HEK293 (cell line): Measurements from ENCODE around the gene AQP6.

ENCODE experiments used
- GLI2 ChIP-seq: fragments of 450-650 bp; formaldehyde crosslinking; IDR thresholded peaks from 2 replicates; pipeline ENCODE4; 2017; ENCODE audit warnings: missing biosample characterization, missing genetic modification characterization, low read depth, borderline replicate concordance
- GLIS1 ChIP-seq: fragments of 450-650 bp; formaldehyde crosslinking; IDR thresholded peaks from 2 replicates; pipeline ENCODE4 v1.5.1; 2016; ENCODE audit warnings: missing biosample characterization, missing genetic modification characterization
- KLF8 ChIP-seq: fragments of 450-650 bp; formaldehyde crosslinking; IDR thresholded peaks from 2 replicates; pipeline ENCODE4 v1.5.1; 2016; ENCODE audit warnings: missing biosample characterization, missing genetic modification characterization
- PRDM1 ChIP-seq: fragments of 450-650 bp; formaldehyde crosslinking; IDR thresholded peaks from 2 replicates; pipeline ENCODE4; 2016; ENCODE audit warnings: missing biosample characterization, missing genetic modification characterization
- SP3 ChIP-seq: fragments of 450-650 bp; formaldehyde crosslinking; IDR thresholded peaks from 2 replicates; pipeline ENCODE4 v1.5.1; 2016; ENCODE audit warnings: missing biosample characterization, missing genetic modification characterization
- YY2 ChIP-seq: fragments of 450-650 bp; formaldehyde crosslinking; IDR thresholded peaks from 2 replicates; pipeline ENCODE4 v1.5.1; 2016; ENCODE audit warnings: missing biosample characterization, missing genetic modification characterization
- ZBTB17 ChIP-seq: fragments of 450-650 bp; formaldehyde crosslinking; IDR thresholded peaks from 2 replicates; pipeline ENCODE4 v1.5.1; 2016; ENCODE audit warnings: missing biosample characterization, missing genetic modification characterization
- ZBTB20 ChIP-seq: fragments of 450-650 bp; formaldehyde crosslinking; IDR thresholded peaks from 2 replicates; pipeline ENCODE4 v1.5.1; 2016; ENCODE audit warnings: missing biosample characterization, missing genetic modification characterization
- ZFP69B ChIP-seq: fragments of 450-650 bp; formaldehyde crosslinking; IDR thresholded peaks from 2 replicates; pipeline ENCODE4 v1.5.1; 2016; ENCODE audit warnings: missing biosample characterization, missing genetic modification characterization
- ZNF133 ChIP-seq: fragments of 450-650 bp; formaldehyde crosslinking; IDR thresholded peaks from 2 replicates; pipeline ENCODE4 v1.5.1; 2016; ENCODE audit warnings: missing biosample characterization, missing genetic modification characterization
- ZNF274 ChIP-seq, 2 experiments: fragments of 200-500 bp in 1 of 2; fragments of 450-650 bp in 1 of 2; sonication (Bioruptor generic) in 1 of 2; formaldehyde crosslinking in 1 of 2; IDR thresholded peaks; 2 replicates each; pipeline versions ENCODE4 v1.5.1 to v1.6.1; 2014 to 2016; ENCODE audit warnings: borderline replicate concordance in 1 of 2, inconsistent platforms in 1 of 2, low read length in 1 of 2, missing biosample characterization in 1 of 2, missing genetic modification characterization in 1 of 2
- ZNF324 ChIP-seq: fragments of 450-650 bp; formaldehyde crosslinking; IDR thresholded peaks from 2 replicates; pipeline ENCODE4 v1.5.1; 2016; ENCODE audit warnings: missing biosample characterization, missing genetic modification characterization
- ZNF350 ChIP-seq: fragments of 450-650 bp; formaldehyde crosslinking; IDR thresholded peaks from 2 replicates; pipeline ENCODE4 v1.5.0; 2017; ENCODE audit warnings: missing biosample characterization, mild to moderate bottlenecking, missing genetic modification characterization
- ZNF426 ChIP-seq: fragments of 450-650 bp; formaldehyde crosslinking; IDR thresholded peaks from 2 replicates; pipeline ENCODE4 v1.5.1; 2017; ENCODE audit warnings: missing biosample characterization, missing genetic modification characterization, mild to moderate bottlenecking, inconsistent platforms, moderate library complexity
- ZNF433 ChIP-seq: fragments of 450-650 bp; formaldehyde crosslinking; IDR thresholded peaks from 2 replicates; pipeline ENCODE4 v1.5.1; 2016; ENCODE audit warnings: missing biosample characterization, missing genetic modification characterization, low read depth
- ZNF501 ChIP-seq: fragments of 450-650 bp; formaldehyde crosslinking; IDR thresholded peaks from 2 replicates; pipeline ENCODE4 v1.5.1; 2016; ENCODE audit warnings: missing biosample characterization, missing genetic modification characterization
- ZNF596 ChIP-seq: fragments of 450-650 bp; IDR thresholded peaks from 2 replicates; pipeline ENCODE4 v1.5.0; 2018; ENCODE audit warnings: missing biosample characterization, mild to moderate bottlenecking, missing genetic modification characterization, moderate library complexity
- ZNF600 ChIP-seq: fragments of 450-650 bp; formaldehyde crosslinking; IDR thresholded peaks from 2 replicates; pipeline ENCODE4 v1.5.1; 2016; ENCODE audit warnings: missing biosample characterization, missing genetic modification characterization
- ZNF626 ChIP-seq: fragments of 450-650 bp; sonication (Bioruptor Pico); formaldehyde crosslinking; IDR thresholded peaks from 2 replicates; pipeline ENCODE4 v1.5.1; 2018; ENCODE audit warnings: missing biosample characterization, missing genetic modification characterization, inconsistent platforms
- ZNF629 ChIP-seq: fragments of 450-650 bp; formaldehyde crosslinking; IDR thresholded peaks from 2 replicates; pipeline ENCODE4 v1.5.1; 2017; ENCODE audit warnings: missing biosample characterization, missing genetic modification characterization
- ZNF654 ChIP-seq: fragments of 450-650 bp; formaldehyde crosslinking; IDR thresholded peaks from 2 replicates; pipeline ENCODE4 v1.5.1; 2016; ENCODE audit warnings: low read depth, missing biosample characterization, missing genetic modification characterization
- ZNF707 ChIP-seq: fragments of 450-650 bp; formaldehyde crosslinking; IDR thresholded peaks from 2 replicates; pipeline ENCODE4 v1.5.1; 2016; ENCODE audit warnings: missing biosample characterization, missing genetic modification characterization
- ZNF837 ChIP-seq: fragments of 450-650 bp; formaldehyde crosslinking; IDR thresholded peaks from 2 replicates; pipeline ENCODE4 v1.5.1; 2016; ENCODE audit warnings: missing biosample characterization, missing genetic modification characterization
- ZSCAN30 ChIP-seq: fragments of 450-650 bp; IDR thresholded peaks from 2 replicates; pipeline ENCODE4 v1.5.1; 2018; ENCODE audit warnings: missing biosample characterization, mild to moderate bottlenecking, missing genetic modification characterization, moderate library complexity
- TF ChIP-seq, protein P1 (sequence below): fragments of 450-650 bp; IDR thresholded peaks from 2 replicates; pipeline ENCODE4 v1.5.1; 2018; ENCODE audit warnings: missing biosample characterization, mild to moderate bottlenecking, missing genetic modification characterization
- TF ChIP-seq, protein P2 (sequence below): fragments of 450-650 bp; formaldehyde crosslinking; IDR thresholded peaks from 2 replicates; pipeline ENCODE4 v1.5.1; 2017; ENCODE audit warnings: missing biosample characterization, missing genetic modification characterization
- TF ChIP-seq, protein P3 (sequence below): fragments of 450-650 bp; formaldehyde crosslinking; IDR thresholded peaks from 2 replicates; pipeline ENCODE4 v1.5.1; 2016; ENCODE audit warnings: missing biosample characterization, missing genetic modification characterization, borderline replicate concordance
- TF ChIP-seq, protein P4 (sequence below): fragments of 450-650 bp; formaldehyde crosslinking; IDR thresholded peaks from 2 replicates; pipeline ENCODE4; 2016; ENCODE audit warnings: missing biosample characterization, missing genetic modification characterization
- TF ChIP-seq, protein P5 (sequence below): fragments of 450-650 bp; formaldehyde crosslinking; IDR thresholded peaks from 2 replicates; pipeline ENCODE4 v1.5.1; 2016; ENCODE audit warnings: missing biosample characterization, missing genetic modification characterization

The AQP6 gene

DNA sequence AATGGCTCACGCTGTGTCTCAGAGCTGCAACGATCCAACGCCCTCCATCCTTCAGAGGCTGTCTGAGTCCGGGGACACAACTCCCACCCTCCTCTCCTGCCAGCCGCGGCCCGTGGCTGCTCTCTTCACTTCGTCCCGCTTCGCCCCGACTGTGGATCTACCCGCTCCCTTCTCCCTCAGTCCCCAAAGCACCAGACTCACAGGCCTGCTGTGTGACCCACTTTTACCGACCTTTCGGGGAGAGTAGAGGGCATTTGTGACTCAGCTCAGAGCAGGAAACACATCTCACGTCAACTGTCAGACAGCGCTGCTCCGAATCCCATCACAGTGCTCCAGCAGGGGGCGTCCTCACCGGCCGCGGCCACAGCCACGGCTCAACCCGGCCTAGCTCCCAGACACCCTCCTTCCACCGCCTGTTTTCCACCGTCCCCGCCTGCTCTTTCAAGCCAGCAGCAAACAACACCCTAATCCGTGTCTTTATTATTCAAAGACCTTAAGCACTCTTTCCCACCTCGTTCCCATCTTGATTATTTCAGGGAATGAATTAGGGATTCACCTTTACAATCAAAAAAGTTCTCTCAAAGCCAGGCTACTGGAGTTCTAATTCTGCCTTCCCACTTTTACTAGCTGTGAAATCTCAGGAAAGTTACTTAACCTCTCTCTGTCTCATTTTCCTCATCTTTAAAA lies 27.2 kb upstream of the AQP6 start (continued):
- TF ChIP-seq, protein P1, sequence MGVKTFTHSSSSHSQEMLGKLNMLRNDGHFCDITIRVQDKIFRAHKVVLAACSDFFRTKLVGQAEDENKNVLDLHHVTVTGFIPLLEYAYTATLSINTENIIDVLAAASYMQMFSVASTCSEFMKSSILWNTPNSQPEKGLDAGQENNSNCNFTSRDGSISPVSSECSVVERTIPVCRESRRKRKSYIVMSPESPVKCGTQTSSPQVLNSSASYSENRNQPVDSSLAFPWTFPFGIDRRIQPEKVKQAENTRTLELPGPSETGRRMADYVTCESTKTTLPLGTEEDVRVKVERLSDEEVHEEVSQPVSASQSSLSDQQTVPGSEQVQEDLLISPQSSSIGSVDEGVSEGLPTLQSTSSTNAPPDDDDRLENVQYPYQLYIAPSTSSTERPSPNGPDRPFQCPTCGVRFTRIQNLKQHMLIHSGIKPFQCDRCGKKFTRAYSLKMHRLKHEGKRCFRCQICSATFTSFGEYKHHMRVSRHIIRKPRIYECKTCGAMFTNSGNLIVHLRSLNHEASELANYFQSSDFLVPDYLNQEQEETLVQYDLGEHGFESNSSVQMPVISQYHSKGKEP (tag by site-specific recombination), result no peak
- TF ChIP-seq, protein P2, sequence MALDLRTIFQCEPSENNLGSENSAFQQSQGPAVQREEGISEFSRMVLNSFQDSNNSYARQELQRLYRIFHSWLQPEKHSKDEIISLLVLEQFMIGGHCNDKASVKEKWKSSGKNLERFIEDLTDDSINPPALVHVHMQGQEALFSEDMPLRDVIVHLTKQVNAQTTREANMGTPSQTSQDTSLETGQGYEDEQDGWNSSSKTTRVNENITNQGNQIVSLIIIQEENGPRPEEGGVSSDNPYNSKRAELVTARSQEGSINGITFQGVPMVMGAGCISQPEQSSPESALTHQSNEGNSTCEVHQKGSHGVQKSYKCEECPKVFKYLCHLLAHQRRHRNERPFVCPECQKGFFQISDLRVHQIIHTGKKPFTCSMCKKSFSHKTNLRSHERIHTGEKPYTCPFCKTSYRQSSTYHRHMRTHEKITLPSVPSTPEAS (tag by site-specific recombination), result no peak
- 0 out of 2 replicates have a peak, but pooled peaks have one; percentile 17 for TF ChIP-seq ZBTB20 (tag by site-specific recombination)
- TF ChIP-seq SP3 (tag by site-specific recombination), result peak; percentile 32; the same call in 1 of the 2 replicates
- TF ChIP-seq ZNF626 (tag by site-specific recombination), result no peak
- TF ChIP-seq ZNF600 (tag by site-specific recombination), result peak; percentile 85
- no peak for TF ChIP-seq ZNF707
- TF ChIP-seq ZNF324 (tag by site-specific recombination), result no peak
- TF ChIP-seq ZNF596 (tag by site-specific recombination), result no peak
- TF ChIP-seq YY2 (tag by site-specific recombination), result 0 out of 2 replicates have a peak, but pooled peaks have one; percentile 27
- TF ChIP-seq ZNF837 (tag by site-specific recombination), result no peak
- peak; percentile 40; the same call in 1 of the 2 replicates for TF ChIP-seq ZNF654 (tag by site-specific recombination)
- TF ChIP-seq ZNF501 (tag by site-specific recombination), result peak; percentile 82; the same call in 1 of the 2 replicates
- TF ChIP-seq ZNF133 (tag by site-specific recombination), result no peak
- peak; percentile 85 for TF ChIP-seq PRDM1
- TF ChIP-seq, protein P3, sequence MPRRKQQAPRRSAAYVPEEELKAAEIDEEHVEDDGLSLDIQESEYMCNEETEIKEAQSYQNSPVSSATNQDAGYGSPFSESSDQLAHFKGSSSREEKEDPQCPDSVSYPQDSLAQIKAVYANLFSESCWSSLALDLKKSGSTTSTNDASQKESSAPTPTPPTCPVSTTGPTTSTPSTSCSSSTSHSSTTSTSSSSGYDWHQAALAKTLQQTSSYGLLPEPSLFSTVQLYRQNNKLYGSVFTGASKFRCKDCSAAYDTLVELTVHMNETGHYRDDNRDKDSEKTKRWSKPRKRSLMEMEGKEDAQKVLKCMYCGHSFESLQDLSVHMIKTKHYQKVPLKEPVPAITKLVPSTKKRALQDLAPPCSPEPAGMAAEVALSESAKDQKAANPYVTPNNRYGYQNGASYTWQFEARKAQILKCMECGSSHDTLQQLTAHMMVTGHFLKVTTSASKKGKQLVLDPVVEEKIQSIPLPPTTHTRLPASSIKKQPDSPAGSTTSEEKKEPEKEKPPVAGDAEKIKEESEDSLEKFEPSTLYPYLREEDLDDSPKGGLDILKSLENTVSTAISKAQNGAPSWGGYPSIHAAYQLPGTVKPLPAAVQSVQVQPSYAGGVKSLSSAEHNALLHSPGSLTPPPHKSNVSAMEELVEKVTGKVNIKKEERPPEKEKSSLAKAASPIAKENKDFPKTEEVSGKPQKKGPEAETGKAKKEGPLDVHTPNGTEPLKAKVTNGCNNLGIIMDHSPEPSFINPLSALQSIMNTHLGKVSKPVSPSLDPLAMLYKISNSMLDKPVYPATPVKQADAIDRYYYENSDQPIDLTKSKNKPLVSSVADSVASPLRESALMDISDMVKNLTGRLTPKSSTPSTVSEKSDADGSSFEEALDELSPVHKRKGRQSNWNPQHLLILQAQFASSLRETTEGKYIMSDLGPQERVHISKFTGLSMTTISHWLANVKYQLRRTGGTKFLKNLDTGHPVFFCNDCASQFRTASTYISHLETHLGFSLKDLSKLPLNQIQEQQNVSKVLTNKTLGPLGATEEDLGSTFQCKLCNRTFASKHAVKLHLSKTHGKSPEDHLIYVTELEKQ (tag by site-specific recombination), result 0 out of 2 replicates have a peak, but pooled peaks have one; percentile 12
- TF ChIP-seq ZNF629 (tag by site-specific recombination), result peak; percentile 75
- TF ChIP-seq ZNF274 (IDR thresholded peaks at IDR 0.05; ENCODE audit: low read length), result no peak
- no peak for TF ChIP-seq ZNF274 (tag by site-specific recombination; IDR thresholded peaks at IDR 0.05; ENCODE audit: borderline replicate concordance)
- TF ChIP-seq KLF8, result peak; percentile 57; the same call in 1 of the 2 replicates
- TF ChIP-seq GLI2, result no peak
- peak; percentile 47; the same call in 1 of the 2 replicates for TF ChIP-seq ZFP69B (tag by site-specific recombination)
- TF ChIP-seq ZNF433 (tag by site-specific recombination), result no peak
- peak; percentile 84 for TF ChIP-seq ZBTB17 (tag by site-specific recombination)
- TF ChIP-seq, protein P4, sequence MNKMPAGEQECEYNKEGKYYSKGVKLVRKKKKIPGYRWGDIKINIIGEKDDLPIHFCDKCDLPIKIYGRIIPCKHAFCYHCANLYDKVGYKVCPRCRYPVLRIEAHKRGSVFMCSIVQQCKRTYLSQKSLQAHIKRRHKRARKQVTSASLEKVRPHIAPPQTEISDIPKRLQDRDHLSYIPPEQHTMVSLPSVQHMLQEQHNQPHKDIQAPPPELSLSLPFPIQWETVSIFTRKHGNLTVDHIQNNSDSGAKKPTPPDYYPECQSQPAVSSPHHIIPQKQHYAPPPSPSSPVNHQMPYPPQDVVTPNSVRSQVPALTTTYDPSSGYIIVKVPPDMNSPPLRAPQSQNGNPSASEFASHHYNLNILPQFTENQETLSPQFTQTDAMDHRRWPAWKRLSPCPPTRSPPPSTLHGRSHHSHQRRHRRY (tag by site-specific recombination), result no peak
- no peak for TF ChIP-seq ZNF426 (tag by site-specific recombination)
- TF ChIP-seq ZNF350 (tag by site-specific recombination), result no peak
- TF ChIP-seq ZSCAN30, result 0 out of 2 replicates have a peak, but pooled peaks have one; percentile 26
- TF ChIP-seq GLIS1 (tag by site-specific recombination), result no peak
- TF ChIP-seq, protein P5, sequence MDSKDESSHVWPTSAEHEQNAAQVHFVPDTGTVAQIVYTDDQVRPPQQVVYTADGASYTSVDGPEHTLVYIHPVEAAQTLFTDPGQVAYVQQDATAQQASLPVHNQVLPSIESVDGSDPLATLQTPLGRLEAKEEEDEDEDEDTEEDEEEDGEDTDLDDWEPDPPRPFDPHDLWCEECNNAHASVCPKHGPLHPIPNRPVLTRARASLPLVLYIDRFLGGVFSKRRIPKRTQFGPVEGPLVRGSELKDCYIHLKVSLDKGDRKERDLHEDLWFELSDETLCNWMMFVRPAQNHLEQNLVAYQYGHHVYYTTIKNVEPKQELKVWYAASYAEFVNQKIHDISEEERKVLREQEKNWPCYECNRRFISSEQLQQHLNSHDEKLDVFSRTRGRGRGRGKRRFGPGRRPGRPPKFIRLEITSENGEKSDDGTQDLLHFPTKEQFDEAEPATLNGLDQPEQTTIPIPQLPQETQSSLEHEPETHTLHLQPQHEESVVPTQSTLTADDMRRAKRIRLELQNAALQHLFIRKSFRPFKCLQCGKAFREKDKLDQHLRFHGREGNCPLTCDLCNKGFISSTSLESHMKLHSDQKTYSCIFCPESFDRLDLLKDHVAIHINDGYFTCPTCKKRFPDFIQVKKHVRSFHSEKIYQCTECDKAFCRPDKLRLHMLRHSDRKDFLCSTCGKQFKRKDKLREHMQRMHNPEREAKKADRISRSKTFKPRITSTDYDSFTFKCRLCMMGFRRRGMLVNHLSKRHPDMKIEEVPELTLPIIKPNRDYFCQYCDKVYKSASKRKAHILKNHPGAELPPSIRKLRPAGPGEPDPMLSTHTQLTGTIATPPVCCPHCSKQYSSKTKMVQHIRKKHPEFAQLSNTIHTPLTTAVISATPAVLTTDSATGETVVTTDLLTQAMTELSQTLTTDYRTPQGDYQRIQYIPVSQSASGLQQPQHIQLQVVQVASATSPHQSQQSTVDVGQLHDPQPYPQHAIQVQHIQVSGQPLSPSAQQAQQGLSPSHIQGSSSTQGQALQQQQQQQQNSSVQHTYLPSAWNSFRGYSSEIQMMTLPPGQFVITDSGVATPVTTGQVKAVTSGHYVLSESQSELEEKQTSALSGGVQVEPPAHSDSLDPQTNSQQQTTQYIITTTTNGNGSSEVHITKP (tag by site-specific recombination), result peak; percentile 44; the same call in 1 of the 2 replicates
